ENCODE data around the gene NANP. TPM values are rescaled to one million over a fixed set of nuclear protein-coding genes. Genes with fewer than 3 reads are reported as not detected.
A peak's percentile ranks its signal among the peaks of the same experiment; 100 is the strongest.

NANP gene
- total and polyA plus RNA-seq, 2 of the 13 experiments (the other 11 are each of a cell fraction or from before 2014, with no cell fraction given), result 8.9 to 21.5 TPM

DNA sequence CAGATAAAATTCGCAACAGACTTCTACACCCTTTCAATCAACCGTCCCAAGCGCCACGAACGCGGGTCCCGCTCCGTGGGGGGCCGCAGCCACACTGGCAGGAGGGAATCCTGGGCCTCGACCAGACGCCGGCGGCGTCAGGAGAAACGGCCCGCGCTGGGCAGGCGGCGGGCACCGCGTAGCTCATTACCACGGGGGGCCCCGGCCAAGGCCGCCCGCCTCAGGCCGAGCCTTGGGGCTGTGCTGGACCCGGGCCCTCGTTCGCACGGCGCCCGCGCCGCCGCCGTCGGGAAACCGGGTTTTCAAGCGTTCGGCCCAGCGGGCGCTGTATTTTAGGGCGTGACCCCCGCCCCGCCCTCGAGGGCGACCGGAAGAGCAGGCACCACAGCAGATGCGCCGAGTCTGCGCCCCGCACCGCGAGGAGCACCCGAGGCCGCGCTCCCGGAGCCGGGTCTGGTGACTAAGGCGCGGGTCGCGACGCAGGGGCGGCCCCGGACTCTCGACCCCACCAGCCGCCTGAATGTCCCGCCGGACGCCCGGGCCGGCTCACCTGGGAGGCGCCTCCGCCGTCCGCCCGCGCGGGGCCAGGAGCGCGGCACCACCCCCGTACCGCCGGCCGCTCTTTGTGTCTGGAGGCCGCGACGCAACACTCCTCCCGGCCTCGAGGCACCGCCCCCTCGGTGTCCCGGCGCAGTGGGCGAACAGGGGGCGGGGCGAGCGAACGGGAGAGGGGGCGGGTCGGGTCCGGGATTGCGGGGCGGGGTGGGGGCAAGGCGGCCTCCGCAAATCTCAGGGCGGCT, 38.7 kb downstream of the NANP start, which contains the start of gene NINL (continued):
- TF ChIP-seq ZFP41 (CRISPR knock-in tag; IDR thresholded peaks at IDR 0.05; ENCODE audit: borderline replicate concordance) (peak; percentile 12; the same call in 1 of the 2 replicates), ZNF709 (CRISPR knock-in tag; IDR thresholded peaks at IDR 0.05) (peak; percentile 98), ZNF619 (CRISPR knock-in tag; IDR thresholded peaks at IDR 0.05) (peak; percentile 81; the same call in 1 of the 2 replicates), ZNF431 (CRISPR knock-in tag; IDR thresholded peaks at IDR 0.05; ENCODE audit: borderline replicate concordance, low read depth) (no peak; the same call in 1 of the 2 replicates), SP1 (IDR thresholded peaks at IDR 0.05) (no peak), SP1 (CRISPR knock-in tag; IDR thresholded peaks at IDR 0.05) (peak; percentile 72), SRSF9 (IDR thresholded peaks at IDR 0.05; ENCODE audit: borderline replicate concordance, insufficient read depth, low read depth, low read length, poor library complexity, severe bottlenecking) (no peak), ZNF720 (CRISPR knock-in tag; IDR thresholded peaks at IDR 0.05) (peak; percentile 8; the same call in 1 of the 2 replicates), ZNF768 (CRISPR knock-in tag; IDR thresholded peaks at IDR 0.05) (peak; percentile 89; the same call in 1 of the 2 replicates), SALL1 (CRISPR knock-in tag; IDR thresholded peaks at IDR 0.05) (peak; percentile 51), TAF15 (IDR thresholded peaks at IDR 0.05; ENCODE audit: low read depth, low read length, poor library complexity, severe bottlenecking) (peak; percentile 20)
- TF ChIP-seq, protein P1, sequence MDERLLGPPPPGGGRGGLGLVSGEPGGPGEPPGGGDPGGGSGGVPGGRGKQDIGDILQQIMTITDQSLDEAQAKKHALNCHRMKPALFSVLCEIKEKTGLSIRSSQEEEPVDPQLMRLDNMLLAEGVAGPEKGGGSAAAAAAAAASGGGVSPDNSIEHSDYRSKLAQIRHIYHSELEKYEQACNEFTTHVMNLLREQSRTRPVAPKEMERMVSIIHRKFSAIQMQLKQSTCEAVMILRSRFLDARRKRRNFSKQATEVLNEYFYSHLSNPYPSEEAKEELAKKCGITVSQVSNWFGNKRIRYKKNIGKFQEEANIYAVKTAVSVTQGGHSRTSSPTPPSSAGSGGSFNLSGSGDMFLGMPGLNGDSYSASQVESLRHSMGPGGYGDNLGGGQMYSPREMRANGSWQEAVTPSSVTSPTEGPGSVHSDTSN (CRISPR knock-in tag; IDR thresholded peaks at IDR 0.05), result 0 out of 2 replicates have a peak, but pooled peaks have one; percentile 30
- TF ChIP-seq, protein P2, sequence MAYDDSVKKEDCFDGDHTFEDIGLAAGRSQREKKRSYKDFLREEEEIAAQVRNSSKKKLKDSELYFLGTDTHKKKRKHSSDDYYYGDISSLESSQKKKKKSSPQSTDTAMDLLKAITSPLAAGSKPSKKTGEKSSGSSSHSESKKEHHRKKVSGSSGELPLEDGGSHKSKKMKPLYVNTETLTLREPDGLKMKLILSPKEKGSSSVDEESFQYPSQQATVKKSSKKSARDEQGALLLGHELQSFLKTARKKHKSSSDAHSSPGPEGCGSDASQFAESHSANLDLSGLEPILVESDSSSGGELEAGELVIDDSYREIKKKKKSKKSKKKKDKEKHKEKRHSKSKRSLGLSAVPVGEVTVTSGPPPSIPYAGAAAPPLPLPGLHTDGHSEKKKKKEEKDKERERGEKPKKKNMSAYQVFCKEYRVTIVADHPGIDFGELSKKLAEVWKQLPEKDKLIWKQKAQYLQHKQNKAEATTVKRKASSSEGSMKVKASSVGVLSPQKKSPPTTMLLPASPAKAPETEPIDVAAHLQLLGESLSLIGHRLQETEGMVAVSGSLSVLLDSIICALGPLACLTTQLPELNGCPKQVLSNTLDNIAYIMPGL (CRISPR knock-in tag; IDR thresholded peaks at IDR 0.05; ENCODE audit: borderline replicate concordance in 1 of 2, low read depth in 1 of 2), result peak in 1 of 2 experiments; percentile 86; a peak in 2 of 4 replicates
- TF ChIP-seq, protein P3, sequence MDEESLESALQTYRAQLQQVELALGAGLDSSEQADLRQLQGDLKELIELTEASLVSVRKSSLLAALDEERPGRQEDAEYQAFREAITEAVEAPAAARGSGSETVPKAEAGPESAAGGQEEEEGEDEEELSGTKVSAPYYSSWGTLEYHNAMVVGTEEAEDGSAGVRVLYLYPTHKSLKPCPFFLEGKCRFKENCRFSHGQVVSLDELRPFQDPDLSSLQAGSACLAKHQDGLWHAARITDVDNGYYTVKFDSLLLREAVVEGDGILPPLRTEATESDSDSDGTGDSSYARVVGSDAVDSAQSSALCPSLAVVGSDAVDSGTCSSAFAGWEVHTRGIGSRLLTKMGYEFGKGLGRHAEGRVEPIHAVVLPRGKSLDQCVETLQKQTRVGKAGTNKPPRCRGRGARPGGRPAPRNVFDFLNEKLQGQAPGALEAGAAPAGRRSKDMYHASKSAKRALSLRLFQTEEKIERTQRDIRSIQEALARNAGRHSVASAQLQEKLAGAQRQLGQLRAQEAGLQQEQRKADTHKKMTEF (CRISPR knock-in tag; IDR thresholded peaks at IDR 0.05), result peak; percentile 68; the same call in 1 of the 2 replicates
- TF ChIP-seq, protein P4, sequence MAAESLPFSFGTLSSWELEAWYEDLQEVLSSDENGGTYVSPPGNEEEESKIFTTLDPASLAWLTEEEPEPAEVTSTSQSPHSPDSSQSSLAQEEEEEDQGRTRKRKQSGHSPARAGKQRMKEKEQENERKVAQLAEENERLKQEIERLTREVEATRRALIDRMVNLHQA (CRISPR knock-in tag; IDR thresholded peaks at IDR 0.05), result no peak
- TF ChIP-seq, protein P5, sequence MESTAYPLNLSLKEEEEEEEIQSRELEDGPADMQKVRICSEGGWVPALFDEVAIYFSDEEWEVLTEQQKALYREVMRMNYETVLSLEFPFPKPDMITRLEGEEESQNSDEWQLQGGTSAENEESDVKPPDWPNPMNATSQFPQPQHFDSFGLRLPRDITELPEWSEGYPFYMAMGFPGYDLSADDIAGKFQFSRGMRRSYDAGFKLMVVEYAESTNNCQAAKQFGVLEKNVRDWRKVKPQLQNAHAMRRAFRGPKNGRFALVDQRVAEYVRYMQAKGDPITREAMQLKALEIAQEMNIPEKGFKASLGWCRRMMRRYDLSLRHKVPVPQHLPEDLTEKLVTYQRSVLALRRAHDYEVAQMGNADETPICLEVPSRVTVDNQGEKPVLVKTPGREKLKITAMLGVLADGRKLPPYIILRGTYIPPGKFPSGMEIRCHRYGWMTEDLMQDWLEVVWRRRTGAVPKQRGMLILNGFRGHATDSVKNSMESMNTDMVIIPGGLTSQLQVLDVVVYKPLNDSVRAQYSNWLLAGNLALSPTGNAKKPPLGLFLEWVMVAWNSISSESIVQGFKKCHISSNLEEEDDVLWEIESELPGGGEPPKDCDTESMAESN (CRISPR knock-in tag; conservative IDR thresholded peaks at IDR 0.05), result peak; percentile 44
- TF ChIP-seq, protein P6, sequence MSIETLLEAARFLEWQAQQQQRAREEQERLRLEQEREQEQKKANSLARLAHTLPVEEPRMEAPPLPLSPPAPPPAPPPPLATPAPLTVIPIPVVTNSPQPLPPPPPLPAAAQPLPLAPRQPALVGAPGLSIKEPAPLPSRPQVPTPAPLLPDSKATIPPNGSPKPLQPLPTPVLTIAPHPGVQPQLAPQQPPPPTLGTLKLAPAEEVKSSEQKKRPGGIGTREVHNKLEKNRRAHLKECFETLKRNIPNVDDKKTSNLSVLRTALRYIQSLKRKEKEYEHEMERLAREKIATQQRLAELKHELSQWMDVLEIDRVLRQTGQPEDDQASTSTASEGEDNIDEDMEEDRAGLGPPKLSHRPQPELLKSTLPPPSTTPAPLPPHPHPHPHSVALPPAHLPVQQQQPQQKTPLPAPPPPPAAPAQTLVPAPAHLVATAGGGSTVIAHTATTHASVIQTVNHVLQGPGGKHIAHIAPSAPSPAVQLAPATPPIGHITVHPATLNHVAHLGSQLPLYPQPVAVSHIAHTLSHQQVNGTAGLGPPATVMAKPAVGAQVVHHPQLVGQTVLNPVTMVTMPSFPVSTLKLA (IDR thresholded peaks at IDR 0.05), result no peak
- TF ChIP-seq, protein P7, sequence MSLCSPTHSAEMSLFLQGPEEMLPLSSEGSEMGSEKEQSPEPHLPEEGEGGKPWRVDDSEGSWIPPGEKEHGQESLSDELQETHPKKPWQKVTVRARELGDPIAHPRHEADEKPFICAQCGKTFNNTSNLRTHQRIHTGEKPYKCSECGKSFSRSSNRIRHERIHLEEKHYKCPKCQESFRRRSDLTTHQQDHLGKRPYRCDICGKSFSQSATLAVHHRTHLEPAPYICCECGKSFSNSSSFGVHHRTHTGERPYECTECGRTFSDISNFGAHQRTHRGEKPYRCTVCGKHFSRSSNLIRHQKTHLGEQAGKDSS (CRISPR knock-in tag; IDR thresholded peaks at IDR 0.05; ENCODE audit: borderline replicate concordance, low read depth), result peak; percentile 65; the same call in 1 of the 2 replicates

Measured in HepG2 (cell line).